Activated CD8-positive, alpha-beta T cell treated with anti-CD3 and anti-CD28 coated beads, Interleukin-2, amount 10 ng/mL, durations not matched to agents 7 days and 5 days (primary cell): ENCODE data around the gene SLC29A3. TPM values are rescaled to one million over a fixed set of nuclear protein-coding genes. Genes with fewer than 3 reads are reported as not detected.
"Not testable (repeated sequence)": the region's sequence is repeated elsewhere in the genome, so short reads cannot be mapped to it uniquely, and the experiment has no call there.

Source experiments
- ATAC-seq: fragments of 150-1000 bp; cut with Tn5 transposase; one replicate; pipeline ENCODE4 v1.10.0; 2021; ENCODE audit warnings: moderate library complexity
- CTCF ChIA-PET: fragments of 350-600 bp; sonication (Branson Sonifier 250); formaldehyde crosslinking; loops from one replicate; lab custom pipeline; 2021; ENCODE audit warnings: antibody characterized with exemption; lab: Charles Lee
- POLR2A ChIA-PET: fragments of 350-600 bp; sonication (Branson Sonifier 250); formaldehyde crosslinking; loops from one replicate; lab custom pipeline; 2021; ENCODE audit warnings: antibody characterized with exemption; lab: Charles Lee
- DNase-seq: peaks from one replicate; pipeline ENCODE4 v3.0.0-alpha.2; 2020
- H3K27ac Mint-ChIP-seq: one replicate; pipeline ENCODE4 v1.8.0; 2021; ENCODE audit warnings: mild to moderate bottlenecking, mixed read lengths
- H3K27me3 Mint-ChIP-seq: one replicate; pipeline ENCODE4 v1.8.0; 2021; ENCODE audit warnings: low read depth, mixed read lengths
- H3K36me3 Mint-ChIP-seq: one replicate; pipeline ENCODE4 v1.8.0; 2021; ENCODE audit warnings: low read depth, mixed read lengths
- H3K4me1 Mint-ChIP-seq: one replicate; pipeline ENCODE4 v1.8.0; 2021; ENCODE audit warnings: low read depth, mixed read lengths
- H3K4me3 Mint-ChIP-seq: one replicate; pipeline ENCODE4 v1.8.0; 2021; ENCODE audit warnings: mild to moderate bottlenecking, mixed read lengths
- H3K9me3 Mint-ChIP-seq: one replicate; pipeline ENCODE4 v1.8.0; 2022; ENCODE audit warnings: mixed read lengths; ENCODE audit not compliant: insufficient read depth
- total RNA-seq, 2 experiments: library from RNA; stranded (reverse); gene quantifications; one replicate each; pipeline ENCODE4 v1.2.3, GENCODE V29; 2021

The SLC29A3 gene
- total RNA-seq, 2 experiments from 2014 or later = 3.0 to 3.4 TPM

DNA sequence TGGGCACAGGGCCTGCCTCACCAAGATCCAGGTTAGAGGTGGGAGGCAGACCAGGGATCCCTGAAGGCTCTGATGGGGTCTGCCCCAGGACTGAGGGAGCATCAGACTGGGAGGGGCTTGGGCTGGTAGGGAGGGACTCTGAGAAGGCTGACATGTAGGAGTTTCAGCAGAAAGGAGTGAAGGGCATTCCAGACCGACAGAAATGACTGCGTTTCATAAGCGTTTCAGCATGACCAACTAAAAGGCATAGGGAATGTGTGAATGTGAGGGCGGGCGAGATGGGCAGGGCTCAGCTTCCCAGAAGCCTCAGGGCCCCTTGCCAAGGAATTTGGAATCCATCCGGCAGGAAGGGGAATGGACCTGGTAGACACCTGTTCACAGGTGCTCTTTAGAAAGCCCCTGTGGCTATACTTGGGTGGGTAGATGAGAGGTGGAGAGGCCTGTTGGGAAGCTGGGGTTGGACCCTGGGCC lies 24.9 kb upstream of the SLC29A3 start:
- Mint-ChIP-seq H3K27ac (no peak overlapping the region), H3K36me3 (no peaks in the 10 kb centered on the region), H3K4me1 (peaks cover 3% of the 10 kb centered on the region), H3K4me3 (no peak overlapping the region), H3K9me3 (no peaks in the 10 kb centered on the region), H3K27me3 (no peaks in the 10 kb centered on the region)
- ChIA-PET POLR2A (no interaction called here), CTCF (no interaction called here)
- no peak for ATAC-seq
- DNase-seq = no peak

DNA sequence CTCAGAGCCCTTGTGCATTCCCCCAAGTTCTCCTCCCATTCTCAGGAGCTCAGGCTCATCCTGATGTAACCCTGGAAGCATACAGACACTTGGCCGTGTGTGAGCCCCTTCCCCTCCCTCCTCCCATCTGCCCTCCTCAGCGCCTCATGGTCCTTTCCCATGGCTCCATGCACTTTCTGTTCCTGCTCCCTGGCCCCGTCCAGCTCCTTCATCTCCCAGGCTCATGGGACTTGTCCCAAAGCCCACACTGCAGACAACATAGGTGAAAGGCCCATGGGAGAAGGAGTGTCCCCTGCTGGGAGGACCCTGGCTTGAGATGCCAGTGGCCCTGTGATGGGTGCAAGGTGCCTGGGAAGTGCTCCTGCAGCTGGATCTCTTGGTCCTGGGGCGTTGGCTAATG lies 24.2 kb upstream of the SLC29A3 start:
- Mint-ChIP-seq H3K27me3 (no peaks in the 10 kb centered on the region), H3K4me3 (no peak overlapping the region), H3K27ac (no peak overlapping the region), H3K36me3 (no peaks in the 10 kb centered on the region), H3K4me1 (peaks cover 3% of the 10 kb centered on the region), H3K9me3 (no peaks in the 10 kb centered on the region)
- CTCF ChIA-PET = no interaction called here
- POLR2A ChIA-PET = no interaction called here
- ATAC-seq (no peak), DNase-seq (no peak)

DNA sequence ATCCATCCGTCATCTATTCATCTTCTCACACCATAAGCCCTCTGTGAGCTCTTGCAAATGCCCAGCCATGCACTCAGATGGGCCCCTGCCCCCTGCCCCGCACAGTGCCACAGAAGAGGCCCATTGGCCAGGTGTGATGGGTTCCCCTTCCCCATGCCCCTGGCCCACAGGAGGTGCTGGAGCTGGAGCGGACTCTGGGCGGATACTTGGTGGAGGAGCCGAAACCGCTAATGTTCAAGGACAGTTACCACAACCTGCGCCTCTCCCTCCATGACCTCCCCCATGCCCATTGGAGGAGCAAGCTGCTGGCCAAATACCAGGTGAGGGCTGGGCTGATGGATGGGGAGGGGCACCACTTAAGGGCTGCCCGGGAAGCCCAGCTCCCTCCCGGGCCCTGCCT lies 23.4 kb upstream of the SLC29A3 start:
- Mint-ChIP-seq H3K4me3 (no peak overlapping the region), H3K4me1 (no peaks in the 10 kb centered on the region), H3K27me3 (no peaks in the 10 kb centered on the region), H3K9me3 (no peaks in the 10 kb centered on the region), H3K27ac (no peak overlapping the region), H3K36me3 (no peaks in the 10 kb centered on the region)
- POLR2A ChIA-PET = no interaction called here
- DNase-seq (no peak), ATAC-seq (no peak)
- CTCF ChIA-PET = no interaction called here

DNA sequence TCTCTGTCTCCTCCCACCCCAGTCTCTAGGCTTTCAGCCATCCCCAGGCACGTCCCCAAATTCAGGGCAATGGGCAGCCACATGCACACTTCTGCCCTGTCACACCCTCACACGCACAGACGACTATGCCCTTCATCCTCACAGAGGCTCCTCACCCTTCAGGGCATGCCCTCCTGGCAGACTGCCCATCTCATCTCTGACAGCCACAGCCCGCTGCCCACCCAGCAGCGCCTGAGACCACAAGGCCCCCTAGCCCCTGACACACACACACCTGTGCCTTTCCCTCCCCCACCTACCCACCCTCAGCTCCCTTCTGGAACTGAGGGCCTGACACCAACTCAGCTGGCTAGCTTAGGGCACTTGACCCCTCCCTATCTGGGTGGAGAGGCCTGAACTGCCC lies 23.0 kb upstream of the SLC29A3 start:
- no peaks in the 10 kb centered on the region for H3K9me3 Mint-ChIP-seq
- H3K27me3 Mint-ChIP-seq = no peaks in the 10 kb centered on the region
- H3K27ac Mint-ChIP-seq = no peak overlapping the region
- no peaks in the 10 kb centered on the region for H3K4me1 Mint-ChIP-seq
- POLR2A ChIA-PET = no interaction called here
- DNase-seq (no peak), ATAC-seq (no peak)
- CTCF ChIA-PET = no interaction called here
- no peak overlapping the region for H3K4me3 Mint-ChIP-seq
- H3K36me3 Mint-ChIP-seq = no peaks in the 10 kb centered on the region

DNA sequence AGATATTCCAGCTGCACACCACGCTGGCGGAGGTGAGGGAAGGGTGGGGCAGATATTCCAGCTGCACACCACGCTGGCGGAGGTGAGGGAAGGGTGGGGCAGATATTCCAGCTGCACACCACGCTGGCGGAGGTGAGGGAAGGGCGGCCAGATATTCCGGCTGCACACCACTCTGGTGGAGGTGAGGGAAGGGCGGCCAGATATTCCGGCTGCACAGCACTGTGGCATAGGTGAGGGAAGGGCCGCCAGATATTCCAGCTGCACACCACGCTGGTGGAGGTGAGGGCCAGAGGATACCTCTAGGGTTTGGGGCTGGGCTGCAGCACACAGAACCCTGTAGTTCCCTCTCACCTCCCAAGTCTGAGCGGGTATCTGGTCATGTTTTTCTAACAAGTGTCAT lies 22.2 kb upstream of the SLC29A3 start:
- CTCF ChIA-PET, H3K4me3 Mint-ChIP-seq, ATAC-seq, H3K4me1 Mint-ChIP-seq, H3K27me3 Mint-ChIP-seq, DNase-seq, POLR2A ChIA-PET, H3K27ac Mint-ChIP-seq, H3K9me3 Mint-ChIP-seq, H3K36me3 Mint-ChIP-seq: not testable (repeated sequence)

DNA sequence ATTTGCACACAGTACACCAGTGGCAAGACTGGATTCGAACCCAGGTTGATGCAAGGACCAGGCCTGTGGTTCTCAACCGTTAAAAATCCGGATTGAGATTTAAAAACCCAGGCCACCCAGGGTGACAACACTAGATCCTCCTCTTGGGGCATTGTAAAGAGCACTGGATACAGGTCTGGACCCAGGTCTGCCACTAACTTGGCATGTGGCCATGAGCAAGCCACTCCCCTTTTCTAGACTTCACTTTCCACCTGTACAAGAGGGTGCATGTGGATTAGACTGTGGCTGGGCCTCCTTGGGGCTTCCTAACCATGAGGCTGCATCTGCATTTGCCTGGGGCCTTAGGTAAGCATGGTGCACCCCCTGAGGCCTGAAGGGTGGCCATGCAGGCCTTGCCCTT lies 21.7 kb upstream of the SLC29A3 start:
- H3K4me1 Mint-ChIP-seq = no peaks in the 10 kb centered on the region
- no peak for ATAC-seq
- no peaks in the 10 kb centered on the region for H3K27me3 Mint-ChIP-seq
- H3K36me3 Mint-ChIP-seq = no peaks in the 10 kb centered on the region
- ChIA-PET CTCF (no interaction called here), POLR2A (no interaction called here)
- no peak overlapping the region for H3K27ac Mint-ChIP-seq
- H3K4me3 Mint-ChIP-seq = no peak overlapping the region
- H3K9me3 Mint-ChIP-seq = no peaks in the 10 kb centered on the region
- no peak for DNase-seq

DNA sequence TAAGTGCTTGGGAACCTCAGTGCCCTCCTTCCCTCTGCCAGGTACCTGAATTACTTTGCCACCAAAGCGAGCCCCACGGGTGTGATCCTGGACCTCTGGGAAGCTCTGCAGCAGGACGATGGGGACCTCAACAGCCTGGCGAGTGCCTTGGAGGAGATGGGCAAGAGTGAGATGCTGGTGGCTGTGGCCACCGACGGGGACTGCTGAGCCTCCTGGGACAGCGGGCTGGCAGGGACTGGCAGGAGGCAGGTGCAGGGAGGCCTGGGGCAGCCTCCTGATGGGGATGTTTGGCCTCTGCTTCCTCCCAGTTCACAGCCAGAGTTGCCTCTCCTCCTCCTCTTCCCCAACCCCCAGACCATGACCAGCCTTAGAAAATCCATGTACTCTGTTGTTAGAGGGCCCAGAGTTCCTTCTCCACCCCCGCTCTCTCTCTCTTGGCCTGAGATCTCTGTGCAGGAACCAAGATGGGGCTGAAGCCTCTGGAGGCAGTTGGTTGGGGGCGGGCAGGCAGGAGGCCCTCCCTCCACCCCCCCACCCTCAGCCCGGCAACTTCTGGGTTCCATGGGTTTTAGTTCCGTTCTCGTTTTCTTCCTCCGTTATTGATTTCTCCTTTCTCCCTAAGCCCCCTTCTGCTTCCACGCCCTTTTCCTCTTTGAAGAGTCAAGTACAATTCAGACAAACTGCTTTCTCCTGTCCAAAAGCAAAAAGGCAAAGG lies 19.8 kb upstream of the SLC29A3 start:
- no peak for ATAC-seq
- CTCF ChIA-PET = no interaction called here
- DNase-seq = no peak
- H3K27ac Mint-ChIP-seq = no peak overlapping the region
- H3K9me3 Mint-ChIP-seq = no peaks in the 10 kb centered on the region
- H3K27me3 Mint-ChIP-seq = no peaks in the 10 kb centered on the region
- no peaks in the 10 kb centered on the region for H3K36me3 Mint-ChIP-seq
- no peaks in the 10 kb centered on the region for H3K4me1 Mint-ChIP-seq
- POLR2A ChIA-PET = no interaction called here
- no peak overlapping the region for H3K4me3 Mint-ChIP-seq

DNA sequence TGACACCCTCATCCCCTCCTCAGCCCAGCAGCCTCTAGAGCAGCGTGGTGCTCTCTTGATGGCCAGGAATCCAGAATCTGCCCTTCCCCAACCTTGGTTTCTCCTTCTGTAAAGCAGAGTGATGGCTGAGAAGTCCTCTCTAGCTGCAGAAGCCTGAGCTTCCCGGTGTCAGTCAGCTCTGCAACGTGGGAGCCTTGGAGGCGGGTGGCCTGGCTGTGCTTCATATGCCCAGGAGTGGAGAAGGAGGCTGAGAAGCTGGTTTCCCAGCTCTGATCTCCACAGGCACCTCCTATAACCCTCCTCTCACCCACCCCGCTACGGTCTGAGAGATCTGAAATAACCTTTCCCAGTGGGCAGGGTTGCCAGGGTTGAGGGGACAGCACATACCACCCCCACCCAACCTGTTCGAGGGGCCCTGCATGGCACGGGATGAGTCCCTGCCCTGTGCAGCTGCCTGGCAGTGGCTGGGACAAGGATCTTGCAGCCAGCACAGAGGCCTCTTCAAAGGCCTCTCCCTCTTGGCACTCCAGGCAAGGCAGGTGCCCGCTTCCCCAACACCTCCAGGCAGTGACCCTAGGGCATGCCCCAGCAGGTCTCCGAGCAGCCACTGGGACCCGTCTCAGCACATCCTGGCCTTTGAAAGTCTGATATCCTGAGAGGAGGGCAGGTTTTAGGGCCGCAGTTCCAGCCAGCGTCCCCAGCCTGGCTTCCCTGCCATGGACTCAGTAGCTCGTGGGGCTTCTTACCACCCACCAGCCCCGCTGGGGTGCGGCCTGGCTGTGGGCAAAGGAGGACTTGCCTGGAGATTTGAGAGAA lies 18.3 kb upstream of the SLC29A3 start:
- H3K27me3 Mint-ChIP-seq = no peaks in the 10 kb centered on the region
- no peak overlapping the region for H3K4me3 Mint-ChIP-seq
- H3K4me1 Mint-ChIP-seq = no peaks in the 10 kb centered on the region
- no peak overlapping the region for H3K27ac Mint-ChIP-seq
- no peaks in the 10 kb centered on the region for H3K9me3 Mint-ChIP-seq
- ChIA-PET CTCF (no interaction called here), POLR2A (no interaction called here)
- ATAC-seq (no peak), DNase-seq (no peak)
- H3K36me3 Mint-ChIP-seq = no peaks in the 10 kb centered on the region

DNA sequence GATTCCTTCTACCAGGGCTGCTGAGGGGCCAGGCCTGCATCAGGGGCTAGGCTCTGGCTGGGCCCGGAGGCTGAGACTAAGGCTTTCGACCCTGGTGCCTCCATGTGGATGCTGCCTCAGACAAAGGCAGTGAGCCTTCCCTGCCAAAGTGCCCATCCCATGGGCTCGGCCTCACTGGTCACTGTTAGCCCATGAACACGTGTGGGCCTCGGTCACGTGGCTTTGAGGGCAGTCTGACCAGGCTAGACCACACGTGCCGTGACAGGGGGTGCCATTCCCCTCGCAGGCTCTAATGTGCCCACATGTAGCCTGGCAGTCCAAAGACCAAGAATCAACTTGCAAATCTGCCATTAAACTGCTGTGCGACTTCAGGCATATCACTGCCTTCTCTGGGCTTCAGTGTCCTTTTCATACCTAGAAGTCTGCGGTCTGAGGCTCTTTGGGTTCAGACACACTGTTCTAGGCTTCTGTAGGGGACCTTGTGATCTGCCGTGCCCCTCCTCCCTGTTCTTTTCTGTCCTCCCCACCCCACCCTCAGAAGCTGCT lies 17.6 kb upstream of the SLC29A3 start:
- ATAC-seq = no peak
- Mint-ChIP-seq H3K9me3 (no peaks in the 10 kb centered on the region), H3K36me3 (no peaks in the 10 kb centered on the region), H3K4me1 (no peaks in the 10 kb centered on the region), H3K27me3 (no peaks in the 10 kb centered on the region), H3K27ac (no peak overlapping the region), H3K4me3 (no peak overlapping the region)
- ChIA-PET CTCF (interaction anchor here (1.0 kb wide), 1 partner anchor 272 kb away, joined by 3 read pairs; no protein-coding TSS in a partner anchor), POLR2A (no interaction called here)
- DNase-seq = no peak

DNA sequence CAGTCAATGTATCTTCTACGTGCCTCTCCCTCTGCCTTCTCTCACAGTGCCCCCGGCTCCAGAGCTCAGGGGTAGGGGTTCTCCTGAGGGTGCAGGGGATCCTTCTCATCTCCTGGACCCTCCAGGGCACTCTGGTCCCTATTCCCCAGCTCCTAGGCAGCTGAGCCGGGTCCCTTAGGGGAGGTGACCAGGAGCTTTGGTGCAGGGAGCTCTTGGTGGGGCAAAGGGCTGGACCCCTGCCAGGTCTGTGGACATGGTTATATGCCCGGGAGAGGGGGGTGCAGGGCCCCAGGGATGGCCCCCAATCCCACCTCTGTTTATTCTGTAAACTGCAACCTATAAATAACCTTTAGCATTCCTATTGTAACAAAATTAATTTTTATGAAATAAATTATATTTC lies 16.6 kb upstream of the SLC29A3 start:
- Mint-ChIP-seq H3K4me1 (no peaks in the 10 kb centered on the region), H3K36me3 (no peaks in the 10 kb centered on the region), H3K27me3 (no peaks in the 10 kb centered on the region), H3K27ac (no peak overlapping the region), H3K9me3 (no peaks in the 10 kb centered on the region), H3K4me3 (no peak overlapping the region)
- ChIA-PET POLR2A (no interaction called here), CTCF (interaction anchor here (1.0 to 1.1 kb wide), 2 partner anchors 12 to 271 kb away, joined by 3 read pairs; no protein-coding TSS in a partner anchor)
- DNase-seq (no peak), ATAC-seq (no peak)

DNA sequence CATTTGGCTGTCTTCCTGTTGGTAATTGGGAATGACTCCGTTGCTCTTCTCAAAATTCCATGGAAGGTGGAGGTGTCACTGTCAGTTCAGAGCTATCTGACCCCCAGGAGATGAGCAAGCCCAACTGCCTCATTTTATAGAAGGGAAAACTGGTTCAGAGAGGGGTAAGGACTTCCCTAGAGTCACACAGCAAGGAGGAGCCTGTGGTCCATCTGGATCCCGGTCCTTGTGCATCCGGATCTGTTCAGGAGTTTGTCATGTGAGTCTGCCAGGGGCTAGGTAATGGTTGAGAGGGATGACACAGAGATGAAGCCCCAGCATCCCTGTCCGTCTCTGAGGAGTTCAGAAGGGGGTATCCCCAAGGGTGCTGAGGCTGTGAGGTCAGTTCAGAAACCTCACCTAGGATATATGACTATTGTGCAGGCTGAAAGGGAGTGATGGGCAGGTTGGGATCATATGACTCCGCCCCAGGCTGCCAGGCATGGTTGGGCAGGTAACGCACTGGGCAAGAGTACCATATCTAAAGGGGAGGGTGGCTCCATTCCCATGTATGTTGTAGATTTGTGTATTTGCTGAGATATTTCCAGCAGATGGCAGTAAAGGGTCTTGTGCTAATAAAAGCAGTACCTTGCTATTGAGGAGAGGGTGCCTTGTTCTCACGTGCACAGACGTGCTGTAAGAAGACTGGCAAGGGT lies 16.0 kb upstream of the SLC29A3 start:
- Mint-ChIP-seq H3K27me3 (no peaks in the 10 kb centered on the region), H3K36me3 (no peaks in the 10 kb centered on the region), H3K4me3 (no peak overlapping the region), H3K4me1 (no peaks in the 10 kb centered on the region), H3K9me3 (no peaks in the 10 kb centered on the region), H3K27ac (no peak overlapping the region)
- CTCF ChIA-PET = interaction anchor here (1.1 kb wide), 1 partner anchor 12 kb away, joined by 3 read pairs; no protein-coding TSS in a partner anchor
- POLR2A ChIA-PET = no interaction called here
- peak; percentile 26 for DNase-seq
- ATAC-seq = peak; percentile 78

DNA sequence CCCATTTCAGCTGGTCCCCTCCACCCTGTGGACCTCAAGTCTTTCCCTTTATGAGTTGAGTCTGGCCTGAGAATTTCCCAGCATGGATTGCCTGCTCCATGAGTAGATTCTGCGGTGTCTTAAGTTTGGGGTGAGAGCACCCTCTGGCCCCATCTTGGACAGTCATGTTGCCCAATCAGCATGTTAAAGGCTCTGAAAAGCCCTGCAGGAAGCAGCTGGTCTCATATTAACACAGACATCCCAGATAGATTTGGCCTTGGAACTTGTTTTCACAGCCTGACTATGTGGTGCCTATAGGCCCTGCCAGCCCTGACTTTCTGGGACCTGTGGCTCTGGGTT lies 15.5 kb upstream of the SLC29A3 start:
- Mint-ChIP-seq H3K4me1 (no peaks in the 10 kb centered on the region), H3K27ac (no peak overlapping the region), H3K4me3 (no peak overlapping the region), H3K36me3 (no peaks in the 10 kb centered on the region), H3K27me3 (no peaks in the 10 kb centered on the region), H3K9me3 (no peaks in the 10 kb centered on the region)
- DNase-seq (no peak), ATAC-seq (no peak)
- ChIA-PET CTCF (no interaction called here), POLR2A (no interaction called here)
